ENCODE measurements around the gene TICAM2. TPM values are rescaled to one million over a fixed set of nuclear protein-coding genes. Genes with fewer than 3 reads are reported as not detected.

Gene TICAM2
- total RNA-seq, 3 donors from 2014 or later, result 0.98 to 1.6 (median 1.5) TPM

GRCh38 chr5:115600766-115601165, 1.5 kb downstream of the TICAM2 start:
- DNase-seq (ENCODE audit: low spot score in 2 of 2), result no peak
- no peaks in the 10 kb centered on the region for H3K36me3 ChIP-seq
- TF ChIP-seq POLR2A (IDR thresholded peaks at IDR 0.05), result no peak
- no peak for TF ChIP-seq POLR2AphosphoS5 (IDR thresholded peaks at IDR 0.05)
- TF ChIP-seq CTCF (IDR thresholded peaks at IDR 0.05), result no peak
- intact Hi-C loops (cut with DNase I; ENCODE audit: low total_unique reads), result no loop called here
- no peaks in the 10 kb centered on the region for H3K4me1 ChIP-seq
- no peaks in the 10 kb centered on the region for H3K27me3 ChIP-seq
- no peaks in the 10 kb centered on the region for H3K9me3 ChIP-seq
- no peak overlapping the region for H3K27ac ChIP-seq
- no peak overlapping the region for H3K4me3 ChIP-seq

DNA sequence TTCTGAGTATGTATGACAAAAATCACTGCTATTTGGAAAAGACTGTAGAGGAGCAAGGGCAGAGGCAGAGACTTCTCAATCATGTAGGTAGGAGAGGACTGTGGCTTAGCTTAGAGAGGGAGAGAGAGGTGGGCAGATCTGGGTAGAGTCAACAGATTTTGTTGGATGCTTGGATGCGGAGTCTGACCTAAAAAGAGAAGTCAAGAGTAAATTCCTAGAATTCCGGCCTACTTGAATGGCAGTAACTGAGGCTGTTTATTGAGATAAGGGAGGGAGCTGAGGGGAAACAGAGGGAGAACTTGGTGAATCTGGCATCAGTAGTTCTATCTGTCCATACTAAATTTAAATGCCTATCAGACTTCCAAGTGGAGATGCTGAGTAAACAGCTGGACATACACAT, 2.4 kb downstream of the TICAM2 start:
- intact Hi-C loops (cut with DNase I; ENCODE audit: low total_unique reads), result no loop called here
- Histone ChIP-seq H3K36me3 (no peaks in the 10 kb centered on the region), H3K27me3 (no peaks in the 10 kb centered on the region), H3K4me3 (no peak overlapping the region), H3K4me1 (no peaks in the 10 kb centered on the region), H3K27ac (no peak overlapping the region), H3K9me3 (no peaks in the 10 kb centered on the region)
- TF ChIP-seq CTCF (IDR thresholded peaks at IDR 0.05), result no peak
- no peak for TF ChIP-seq POLR2A (IDR thresholded peaks at IDR 0.05)
- no peak for TF ChIP-seq POLR2AphosphoS5 (IDR thresholded peaks at IDR 0.05)
- DNase-seq (ENCODE audit: low spot score in 2 of 2), result no peak

DNA sequence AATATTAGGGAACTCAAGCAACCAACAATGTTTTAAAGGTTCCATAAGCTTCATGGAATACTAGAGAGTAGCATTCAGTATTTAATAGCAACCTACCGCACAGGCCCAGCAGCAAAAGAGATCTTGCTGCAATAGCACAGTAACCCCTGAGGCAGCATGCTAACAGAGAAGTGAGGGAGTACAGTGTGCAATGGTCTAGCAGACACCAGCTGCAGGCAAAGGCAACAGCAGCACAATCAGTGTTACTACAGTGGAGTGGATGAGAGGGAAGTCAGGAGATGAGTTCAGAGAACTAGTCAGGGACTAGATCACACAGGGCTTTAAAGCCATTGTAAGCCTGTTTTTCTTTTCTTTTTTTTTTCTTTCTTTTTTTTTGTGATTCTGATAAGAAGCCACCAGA, 2.8 kb downstream of the TICAM2 start:
- no peaks in the 10 kb centered on the region for H3K9me3 ChIP-seq
- no peaks in the 10 kb centered on the region for H3K4me1 ChIP-seq
- TF ChIP-seq POLR2A (IDR thresholded peaks at IDR 0.05), result no peak
- TF ChIP-seq CTCF (IDR thresholded peaks at IDR 0.05), result no peak
- TF ChIP-seq POLR2AphosphoS5 (IDR thresholded peaks at IDR 0.05), result no peak
- no peak for DNase-seq (ENCODE audit: low spot score in 2 of 2)
- H3K27me3 ChIP-seq, result no peaks in the 10 kb centered on the region
- no peak overlapping the region for H3K4me3 ChIP-seq
- H3K27ac ChIP-seq, result no peak overlapping the region
- intact Hi-C loops (cut with DNase I; ENCODE audit: low total_unique reads), result no loop called here
- no peaks in the 10 kb centered on the region for H3K36me3 ChIP-seq

DNA sequence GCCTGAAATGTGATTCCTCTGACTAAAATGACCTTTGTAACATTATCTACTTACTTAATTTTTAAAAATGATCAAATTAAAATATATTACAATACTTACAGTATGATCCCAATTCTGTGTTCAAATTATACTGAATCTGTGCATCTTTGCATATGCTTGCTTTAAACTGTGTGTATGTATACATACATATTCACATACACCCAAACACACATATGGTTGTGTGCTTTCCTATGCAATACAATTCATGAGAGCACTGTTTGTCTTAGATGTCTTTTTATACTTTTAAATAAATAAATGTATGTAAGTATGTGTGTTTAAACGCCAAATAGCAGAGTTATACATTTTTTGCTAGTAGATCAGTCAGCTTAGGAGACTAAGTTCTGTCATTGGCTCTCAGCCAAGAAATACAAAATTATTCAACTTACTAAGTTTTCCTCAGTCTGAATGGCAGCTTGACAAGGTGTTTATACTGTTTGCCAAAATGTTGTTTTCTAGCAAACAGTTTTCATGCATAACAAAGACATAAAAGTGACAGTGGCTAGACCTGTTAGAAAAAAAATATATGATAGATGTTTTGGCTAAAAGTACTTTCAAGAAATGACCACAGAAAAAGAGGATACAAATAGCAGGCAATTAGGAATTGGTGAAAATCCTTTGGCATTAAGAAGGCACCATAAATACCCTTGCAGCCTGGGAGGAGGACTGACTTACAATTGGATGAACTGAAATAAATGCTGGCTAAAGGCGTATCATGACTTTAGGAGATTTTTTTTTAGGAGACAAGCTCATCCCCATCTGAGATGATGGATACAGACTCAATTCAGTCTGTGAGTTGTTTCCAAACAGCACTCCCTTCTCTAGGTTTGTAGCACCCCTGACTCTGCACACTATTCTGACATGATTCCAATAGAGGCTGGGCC, 7.9 kb downstream of the TICAM2 start:
- no peak for DNase-seq (ENCODE audit: low spot score in 2 of 2)
- Histone ChIP-seq H3K27me3 (no peaks in the 10 kb centered on the region), H3K36me3 (no peaks in the 10 kb centered on the region), H3K4me1 (no peaks in the 10 kb centered on the region), H3K9me3 (no peaks in the 10 kb centered on the region), H3K27ac (no peak overlapping the region), H3K4me3 (no peak overlapping the region)
- TF ChIP-seq POLR2AphosphoS5 (IDR thresholded peaks at IDR 0.05) (no peak), POLR2A (IDR thresholded peaks at IDR 0.05) (no peak)
- intact Hi-C loops (cut with DNase I; ENCODE audit: low total_unique reads), result no loop called here

DNA sequence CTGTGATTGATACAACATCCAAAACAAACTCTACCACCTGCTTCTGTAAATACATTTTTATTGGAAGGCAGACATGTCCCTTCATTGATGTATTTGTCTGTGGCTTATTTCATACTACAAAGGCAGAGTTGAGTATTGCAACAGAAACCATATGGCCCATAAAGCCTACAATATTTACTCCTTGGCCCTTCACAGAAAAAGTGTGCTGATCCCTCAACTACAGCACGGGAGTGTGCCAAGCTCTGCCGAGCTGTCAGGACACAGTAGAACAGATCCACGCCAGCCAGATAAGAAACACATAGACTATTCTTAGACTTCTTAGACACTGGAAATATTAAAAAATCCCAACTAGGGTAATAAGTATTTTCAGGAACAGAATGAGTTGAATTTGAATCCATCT, 13.2 kb downstream of the TICAM2 start:
- H3K27me3 ChIP-seq, result no peaks in the 10 kb centered on the region
- H3K36me3 ChIP-seq, result no peaks in the 10 kb centered on the region
- H3K27ac ChIP-seq, result no peak overlapping the region
- intact Hi-C loops (cut with DNase I; ENCODE audit: low total_unique reads), result loop anchor here (10.0 kb wide), 1 partner anchor 284 kb away; no protein-coding TSS in a partner anchor
- no peak overlapping the region for H3K4me3 ChIP-seq
- H3K4me1 ChIP-seq, result no peaks in the 10 kb centered on the region
- TF ChIP-seq CTCF (IDR thresholded peaks at IDR 0.05) (no peak), POLR2AphosphoS5 (IDR thresholded peaks at IDR 0.05) (no peak), POLR2A (IDR thresholded peaks at IDR 0.05) (no peak)
- no peaks in the 10 kb centered on the region for H3K9me3 ChIP-seq
- no peak for DNase-seq (ENCODE audit: low spot score in 2 of 2)

Measured in breast epithelium (tissue), 4 donors.